Left kidney (tissue), 2 donors: ENCODE measurements around the gene TMEM163. TPM values are rescaled to one million over a fixed set of nuclear protein-coding genes. Genes with fewer than 3 reads are reported as not detected.
"Not testable (repeated sequence)": the region's sequence is repeated elsewhere in the genome, so short reads cannot be mapped to it uniquely, and the experiment has no call there.

Source experiments
- DNase-seq: peaks from one replicate; pipeline ENCODE4 v3.0.0-alpha.2; 2013
- polyA plus RNA-seq: library from polyadenylated mRNA; unstranded; fragments of 120-200 nt; gene quantifications from one replicate; pipeline ENCODE4 v1.2.1, GENCODE V29; 2013; ENCODE audit not compliant: insufficient read length

TMEM163 gene
- polyA plus RNA-seq, 1 donor: 1.6 TPM

- DNase-seq: no peak
Observed at GRCh38 chr2:134621939-134622705, 96.7 kb downstream of the TMEM163 start.

- no peak for DNase-seq
Observed at GRCh38 chr2:134619250-134619649, 99.5 kb downstream of the TMEM163 start.

- DNase-seq: not testable (repeated sequence)
Observed at GRCh38 chr2:134615480-134615879, 103.3 kb downstream of the TMEM163 start.

DNA sequence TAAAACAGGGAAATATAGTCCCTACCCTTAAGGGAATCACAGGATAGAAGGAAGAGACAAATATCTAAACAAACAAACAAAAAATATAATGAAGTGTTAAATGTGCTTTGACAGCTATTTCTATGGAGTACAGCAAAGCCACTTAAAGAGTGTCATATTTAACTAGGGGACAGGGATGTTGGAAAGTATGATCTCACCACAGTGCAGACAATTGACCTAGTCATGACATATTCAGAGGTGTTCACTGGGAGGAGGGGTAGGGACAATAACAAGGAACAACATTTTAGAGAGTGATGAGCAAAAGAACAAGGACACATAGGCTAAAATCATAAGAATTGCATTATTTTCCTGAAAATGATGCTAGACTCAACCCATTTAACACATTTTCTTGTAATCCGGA, 107.5 kb downstream of the TMEM163 start:
- no peak for DNase-seq

DNA sequence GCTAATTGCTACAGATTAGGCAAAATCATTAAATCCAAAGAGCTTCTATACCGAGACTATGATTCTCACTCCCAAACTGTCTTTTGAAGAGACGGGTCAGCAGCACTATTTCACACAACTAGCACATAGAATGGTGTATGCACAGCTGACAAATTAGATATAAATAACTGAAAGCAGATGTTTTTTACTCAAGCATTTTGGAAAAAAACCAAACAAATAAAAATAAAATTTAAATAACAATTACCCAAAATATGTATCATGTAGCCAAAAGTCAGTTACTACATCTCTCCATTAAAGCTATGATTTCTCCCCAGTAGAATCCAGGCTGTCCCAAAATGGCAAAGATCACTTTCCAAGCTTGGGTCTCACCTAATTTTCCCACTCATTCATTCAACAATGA, 107.9 kb downstream of the TMEM163 start:
- no peak for DNase-seq

DNA sequence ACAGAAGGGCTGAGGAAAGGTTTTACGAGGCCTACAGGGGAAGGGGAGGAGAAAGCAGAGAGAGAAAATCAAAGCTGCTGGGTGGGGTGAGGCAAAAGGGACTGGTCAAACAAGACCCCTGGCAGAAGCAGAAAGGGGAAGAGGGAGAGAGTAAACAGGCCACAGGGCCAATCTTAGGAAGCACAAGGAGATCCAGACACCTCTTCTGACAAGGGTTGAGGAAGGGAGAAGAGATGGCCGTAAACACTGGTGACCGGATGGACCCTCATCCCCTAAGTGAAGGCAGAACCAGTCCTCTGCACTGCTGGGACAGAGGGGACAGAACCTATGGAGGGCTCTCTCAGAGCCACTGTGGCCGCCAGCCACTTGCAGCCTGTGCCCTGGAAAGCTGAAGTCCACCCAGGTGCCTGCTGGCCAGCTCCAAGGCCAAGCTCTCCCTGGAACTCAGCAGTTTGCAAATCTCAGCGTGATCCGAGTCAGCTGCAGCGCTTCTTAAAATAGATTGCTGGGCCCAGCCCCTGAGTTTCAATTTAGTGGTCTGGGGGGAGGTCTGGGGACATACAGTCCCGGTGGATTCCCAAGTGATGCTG, 108.8 kb downstream of the TMEM163 start:
- DNase-seq: no peak

- DNase-seq: peak; percentile 31
Observed at GRCh38 chr2:134603966-134604365, 114.8 kb downstream of the TMEM163 start.

DNA sequence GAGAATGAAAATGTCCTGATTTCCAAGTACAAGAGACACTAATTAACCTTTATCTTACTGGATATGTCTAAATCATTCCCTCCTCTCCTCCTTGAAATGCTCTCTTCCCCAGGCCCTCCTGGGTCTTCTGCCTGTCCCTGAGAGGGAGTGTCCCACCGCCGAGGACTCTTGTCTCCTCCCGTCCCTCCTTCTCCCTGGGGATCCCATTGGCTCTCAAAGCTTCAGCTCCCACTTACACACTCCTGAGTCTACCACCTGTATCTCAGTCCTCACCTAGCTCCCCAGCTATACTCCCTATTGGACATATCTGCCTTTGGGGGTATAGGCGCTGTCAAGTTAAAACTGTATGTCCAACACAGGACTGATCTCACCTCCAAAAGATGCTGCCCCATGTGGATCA, 116.1 kb downstream of the TMEM163 start:
- DNase-seq: no peak

- no peak for DNase-seq
Observed at GRCh38 chr2:134601264-134601663, 117.5 kb downstream of the TMEM163 start.

GRCh38 chr2:134600208-134600607, 118.6 kb downstream of the TMEM163 start:
- DNase-seq: no peak

DNA sequence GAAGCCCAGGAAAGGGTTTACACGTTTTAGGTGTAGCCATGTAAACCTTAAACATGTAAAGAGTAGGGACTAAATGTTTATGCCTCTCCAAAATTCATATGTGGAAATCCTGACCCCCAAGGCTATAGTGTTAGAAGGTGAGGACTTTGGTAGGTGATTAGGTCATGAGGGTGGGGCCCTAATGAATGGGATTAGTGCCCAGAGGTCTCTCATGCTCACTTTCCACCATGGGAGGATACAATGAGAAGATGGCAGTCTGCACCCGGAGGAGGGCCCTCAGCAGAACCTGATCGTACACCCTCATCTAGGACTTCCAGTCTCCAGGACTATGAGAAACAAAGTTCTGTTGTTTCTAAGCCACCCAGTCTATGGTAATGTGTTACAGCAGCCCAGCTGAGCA, 119.6 kb downstream of the TMEM163 start:
- DNase-seq: no peak

- DNase-seq: no peak
Observed at GRCh38 chr2:134594399-134594798, 124.4 kb downstream of the TMEM163 start.

GRCh38 chr2:134593519-134593918, 125.3 kb downstream of the TMEM163 start:
- DNase-seq: no peak

DNA sequence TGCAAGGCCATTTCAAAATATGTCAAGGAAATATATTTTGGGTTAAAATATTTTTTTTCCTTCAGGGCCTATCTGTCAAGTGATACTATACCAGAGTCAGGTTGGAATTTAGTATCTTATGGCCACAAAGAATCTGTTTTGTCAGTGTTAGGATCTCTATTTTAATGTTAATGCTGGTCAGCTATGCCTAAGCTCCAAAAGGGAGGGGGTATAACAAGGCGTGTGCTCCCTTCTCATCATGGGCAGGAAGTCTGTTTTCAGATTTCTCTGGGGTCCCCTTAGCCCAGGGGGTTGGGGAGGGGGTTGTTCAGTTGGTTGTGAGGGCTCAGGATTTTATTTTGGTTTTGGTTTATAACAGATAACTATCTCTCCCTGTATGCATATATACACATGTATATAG, 126.4 kb downstream of the TMEM163 start:
- DNase-seq: no peak

DNA sequence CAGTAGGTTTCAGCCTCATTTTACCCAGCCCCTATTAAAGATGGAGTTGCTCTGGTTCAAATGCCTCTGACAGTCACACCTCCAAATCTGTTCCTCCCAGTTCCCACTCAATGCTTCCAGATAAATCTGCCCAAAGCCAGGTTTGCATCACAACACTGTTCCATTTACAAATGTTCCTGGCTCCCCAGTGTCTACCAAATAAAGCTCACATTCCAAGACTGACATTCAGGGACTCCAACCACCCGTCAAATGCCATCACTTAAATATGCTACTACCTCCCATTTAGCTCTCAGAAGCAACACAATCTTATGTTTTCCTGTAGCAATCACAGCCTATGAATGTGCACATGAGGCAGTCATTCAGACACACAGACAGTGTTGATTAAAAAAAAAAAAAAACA, 127.3 kb downstream of the TMEM163 start:
- no peak for DNase-seq

DNA sequence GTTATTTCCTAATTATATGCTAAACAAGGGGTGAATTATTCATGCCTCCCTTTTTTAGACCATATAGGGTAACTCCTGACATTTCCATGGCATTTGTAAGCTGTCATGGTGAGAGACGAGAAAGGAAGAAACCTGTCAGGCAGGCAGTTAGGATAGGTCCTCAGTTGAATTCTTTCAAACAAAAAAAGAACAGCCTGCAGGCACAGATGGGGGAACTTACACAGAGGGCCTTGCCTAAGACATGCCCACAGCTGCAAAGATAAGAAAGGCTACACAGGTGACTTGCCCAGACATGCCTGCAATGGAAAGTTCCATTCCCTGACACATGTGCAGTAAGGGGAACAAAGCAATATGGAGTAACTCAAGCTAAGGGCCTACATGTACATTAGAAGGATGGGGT, 128.1 kb downstream of the TMEM163 start:
- DNase-seq: no peak

DNA sequence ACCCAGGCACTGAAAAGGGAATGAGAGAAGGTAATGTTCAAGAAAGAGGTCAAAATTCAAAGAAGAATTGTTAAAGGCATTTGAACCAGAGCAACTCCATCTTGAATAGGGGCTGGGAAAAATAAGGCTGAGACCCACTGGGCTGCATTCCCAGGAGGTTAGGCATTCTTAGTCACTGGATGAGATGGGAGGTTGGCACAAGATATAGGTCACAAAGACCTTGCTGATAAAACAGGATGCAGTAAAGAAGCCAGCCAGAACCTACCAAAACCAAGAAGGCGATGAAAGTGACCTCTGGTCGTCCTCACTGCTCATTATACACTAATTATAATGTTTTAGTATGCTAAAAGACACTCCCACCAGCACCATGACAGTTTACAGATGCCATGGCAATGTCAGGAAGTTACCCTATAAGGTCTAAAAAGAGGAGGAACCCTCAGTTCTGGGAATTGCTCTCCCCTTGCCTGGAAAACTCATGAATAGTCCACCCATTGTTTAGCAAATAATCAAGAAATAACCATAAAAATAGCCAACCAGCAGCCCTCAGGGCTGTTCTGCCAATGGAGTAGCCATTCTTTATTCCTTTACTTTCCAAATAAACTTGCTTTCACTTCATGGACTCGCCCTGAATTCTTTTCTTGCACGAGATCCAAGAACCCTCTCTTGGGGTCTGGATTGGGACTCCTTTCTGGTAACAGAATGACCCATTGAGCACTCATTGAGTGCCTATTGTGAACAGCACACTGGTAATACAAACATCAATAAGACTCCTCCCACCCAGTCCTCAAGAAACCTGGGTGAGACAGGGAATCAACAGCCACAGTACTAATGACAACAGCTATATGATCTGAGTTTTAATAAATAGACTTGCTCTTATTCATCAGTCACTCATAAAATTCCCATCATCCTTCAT, 129.4 kb downstream of the TMEM163 start:
- DNase-seq: not testable (repeated sequence)

DNA sequence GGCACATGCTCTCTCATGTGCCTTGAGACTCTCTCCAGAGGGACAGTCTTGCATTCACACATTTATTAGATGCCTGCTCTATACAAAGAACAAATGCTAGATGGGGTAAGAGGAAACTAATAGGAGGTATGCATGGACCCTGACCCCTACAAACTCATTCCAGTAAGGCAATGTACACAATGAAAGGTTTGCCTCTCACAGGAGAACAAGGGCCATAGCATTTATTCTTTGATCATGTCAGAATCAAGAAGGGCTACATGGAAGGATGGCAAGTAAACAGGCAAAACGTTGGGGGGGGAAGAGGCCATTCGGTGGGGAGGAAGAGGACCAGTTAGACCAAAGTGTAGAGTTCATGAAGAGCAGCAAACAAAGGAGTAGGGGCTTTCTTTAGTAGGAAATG, 130.2 kb downstream of the TMEM163 start:
- DNase-seq: no peak

- DNase-seq: no peak
Observed at GRCh38 chr2:134586326-134586965, 132.4 kb downstream of the TMEM163 start.

GRCh38 chr2:134583997-134584520, 134.7 kb downstream of the TMEM163 start:
- no peak for DNase-seq

- no peak for DNase-seq
Observed at GRCh38 chr2:134583462-134583861, 135.3 kb downstream of the TMEM163 start.

GRCh38 chr2:134582547-134582899, 136.3 kb downstream of the TMEM163 start:
- DNase-seq: no peak
